AG04449 (cell line): Measurements from ENCODE around the gene C2orf81.

ENCODE experiments used
- CTCF ChIA-PET: fragments of 350-600 bp; formaldehyde crosslinking; extraction: SDS; loops from one replicate; lab custom pipeline; 2021; ENCODE audit warnings: antibody characterized with exemption; lab: Yijun Ruan, JAX
- POLR2A ChIA-PET: fragments of 400-600, 350-600 bp; formaldehyde crosslinking; extraction: SDS; loops from one replicate; lab custom pipeline; 2020; ENCODE audit warnings: antibody characterized with exemption, inconsistent platforms; lab: Yijun Ruan, JAX
- DNase-seq: peaks from one replicate; pipeline ENCODE4 v3.0.0-alpha.2; 2010; ENCODE audit warnings: low read depth, low spot score
- H3K4me3 ChIP-seq: 2 replicates; pipeline ENCODE4 v1.5.1; 2011; ENCODE audit warnings: low read depth, mild to moderate bottlenecking, control low read depth, low read length
- TF ChIP-seq, protein P1 (sequence below): IDR thresholded peaks from one replicate; pipeline ENCODE4 v1.5.1; 2011; ENCODE audit warnings: mild to moderate bottlenecking, moderate library complexity, low read length, control low read depth, inconsistent platforms; ENCODE audit not compliant: insufficient read depth; ENCODE audit errors: missing control alignments

Gene C2orf81

DNA sequence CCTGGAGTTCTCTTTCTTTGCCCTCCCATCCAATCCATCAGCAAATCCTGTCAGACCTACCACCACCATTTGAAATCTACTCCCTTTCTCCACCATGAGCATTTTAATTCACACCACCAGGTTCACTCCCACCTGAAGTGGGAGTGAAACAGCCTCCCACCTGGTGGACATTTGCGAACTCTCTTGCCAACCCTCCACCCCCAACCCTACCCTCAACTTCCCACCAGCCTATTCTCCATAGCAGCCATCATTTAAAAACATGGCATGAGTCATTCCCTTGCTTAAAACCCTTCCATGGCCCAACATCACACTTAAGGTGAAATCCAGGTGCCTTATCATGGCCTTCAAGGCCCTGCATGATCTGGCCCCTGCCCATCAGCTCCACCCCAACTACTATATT, 16.8 kb upstream of the C2orf81 start:
- POLR2A ChIA-PET = no interaction called here
- CTCF ChIA-PET = interaction anchor here (2.5 kb wide), 1 partner anchor 10 kb away, joined by 12 read pairs; no protein-coding TSS in a partner anchor
- DNase-seq = no peak
- TF ChIP-seq, protein P1, sequence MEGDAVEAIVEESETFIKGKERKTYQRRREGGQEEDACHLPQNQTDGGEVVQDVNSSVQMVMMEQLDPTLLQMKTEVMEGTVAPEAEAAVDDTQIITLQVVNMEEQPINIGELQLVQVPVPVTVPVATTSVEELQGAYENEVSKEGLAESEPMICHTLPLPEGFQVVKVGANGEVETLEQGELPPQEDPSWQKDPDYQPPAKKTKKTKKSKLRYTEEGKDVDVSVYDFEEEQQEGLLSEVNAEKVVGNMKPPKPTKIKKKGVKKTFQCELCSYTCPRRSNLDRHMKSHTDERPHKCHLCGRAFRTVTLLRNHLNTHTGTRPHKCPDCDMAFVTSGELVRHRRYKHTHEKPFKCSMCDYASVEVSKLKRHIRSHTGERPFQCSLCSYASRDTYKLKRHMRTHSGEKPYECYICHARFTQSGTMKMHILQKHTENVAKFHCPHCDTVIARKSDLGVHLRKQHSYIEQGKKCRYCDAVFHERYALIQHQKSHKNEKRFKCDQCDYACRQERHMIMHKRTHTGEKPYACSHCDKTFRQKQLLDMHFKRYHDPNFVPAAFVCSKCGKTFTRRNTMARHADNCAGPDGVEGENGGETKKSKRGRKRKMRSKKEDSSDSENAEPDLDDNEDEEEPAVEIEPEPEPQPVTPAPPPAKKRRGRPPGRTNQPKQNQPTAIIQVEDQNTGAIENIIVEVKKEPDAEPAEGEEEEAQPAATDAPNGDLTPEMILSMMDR = no peak
- no peak overlapping the region for H3K4me3 ChIP-seq

DNA sequence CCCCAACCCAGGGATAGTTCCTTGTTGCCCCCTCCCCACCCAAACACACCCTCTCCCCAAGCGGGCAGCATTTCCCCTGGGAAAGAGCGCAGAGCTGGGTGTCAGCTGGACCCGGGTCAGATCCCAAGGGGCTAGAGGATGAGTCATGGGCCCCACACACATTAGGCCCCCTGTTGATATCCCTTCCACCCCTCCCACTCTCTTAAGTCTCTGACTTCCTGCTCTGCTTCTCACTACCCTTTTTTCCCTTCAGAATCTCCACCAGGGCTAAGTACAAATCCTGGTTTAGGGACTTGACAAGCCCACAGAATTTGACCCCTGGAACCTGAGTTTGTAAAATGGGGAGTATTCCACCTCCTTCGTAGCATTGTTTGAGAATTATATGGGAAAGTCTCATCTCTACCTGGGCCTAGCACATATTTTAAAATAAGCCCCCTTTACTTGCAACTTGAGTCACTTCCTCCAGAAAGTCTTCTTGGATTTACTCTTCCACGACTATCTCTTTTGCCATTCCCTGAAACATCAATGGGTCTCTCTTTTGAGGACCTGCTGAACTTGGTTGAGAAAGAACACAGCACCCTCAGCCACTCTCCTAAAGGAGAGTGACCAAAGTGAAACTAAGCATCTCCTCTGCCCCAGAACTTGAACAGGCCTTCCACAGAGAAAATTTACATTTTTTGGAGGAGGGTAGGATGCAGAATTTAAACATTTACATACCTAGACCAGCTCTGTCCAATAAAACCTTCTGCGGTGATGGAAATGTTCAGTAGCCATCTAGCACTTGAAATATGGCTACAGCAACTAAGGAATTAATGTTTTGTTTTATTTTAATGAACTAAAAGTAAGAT, 15.7 kb upstream of the C2orf81 start:
- H3K4me3 ChIP-seq = no peak overlapping the region
- DNase-seq = no peak
- ChIA-PET CTCF (no interaction called here), POLR2A (no interaction called here)
- TF ChIP-seq, protein P1 = no peak

DNA sequence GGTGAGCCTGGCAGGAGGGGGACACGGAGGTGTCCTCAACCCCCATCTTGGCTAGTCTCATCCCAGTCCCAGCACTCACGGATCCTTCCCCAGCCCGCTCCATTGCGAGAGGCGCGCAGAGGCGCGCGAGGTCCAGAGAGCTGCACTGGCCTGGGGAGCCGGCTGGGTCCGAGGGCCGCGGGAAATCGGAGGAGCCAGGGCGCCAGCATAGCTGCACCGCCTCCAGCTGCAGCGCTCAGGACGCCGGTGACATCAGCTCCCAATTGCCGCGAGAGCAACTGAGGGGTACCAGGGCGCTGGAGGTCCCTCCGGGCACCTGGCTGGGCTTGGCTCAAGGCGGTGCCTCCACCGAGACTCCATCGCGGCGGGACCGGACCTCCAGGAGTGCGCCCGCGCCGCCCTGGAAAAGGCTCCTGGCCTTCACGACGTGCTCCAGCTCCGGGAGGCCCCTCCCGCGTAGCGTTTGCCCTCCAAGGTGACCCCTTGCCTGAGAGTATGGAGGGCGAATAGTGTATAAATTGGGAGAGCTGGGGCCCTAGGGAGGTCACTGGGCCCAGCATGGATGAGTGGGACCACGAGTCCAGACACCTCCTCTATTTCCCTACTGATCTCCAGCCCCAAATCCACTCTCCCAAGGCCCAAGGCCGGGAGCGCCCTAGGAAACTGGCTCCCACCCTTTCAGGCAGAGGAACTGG, 14.8 kb upstream of the C2orf81 start:
- POLR2A ChIA-PET = no interaction called here
- CTCF ChIA-PET = interaction anchor here (1.0 kb wide), 1 partner anchor 101 kb away, joined by 3 read pairs; no protein-coding TSS in a partner anchor
- no peak for DNase-seq
- TF ChIP-seq, protein P1 = no peak
- no peak overlapping the region for H3K4me3 ChIP-seq

DNA sequence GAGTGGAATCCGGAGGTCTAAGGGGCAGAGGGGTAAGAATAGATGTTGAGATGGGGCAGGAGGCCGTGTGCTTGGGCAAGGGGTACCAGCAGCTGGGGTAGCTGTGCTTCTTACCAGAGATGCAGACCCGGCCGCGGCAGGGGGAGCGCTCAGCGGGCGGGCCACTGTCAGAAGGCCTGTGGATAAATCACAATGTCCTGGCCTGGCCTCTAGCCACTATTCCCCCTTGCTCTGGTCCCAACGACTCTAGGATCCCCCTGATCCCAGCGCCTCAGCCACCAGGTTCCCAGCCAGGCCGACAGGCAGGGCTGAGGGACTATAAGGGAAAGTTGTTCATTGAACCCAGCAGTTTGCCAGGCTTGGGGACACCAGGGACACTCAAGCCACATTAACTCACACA, 9.1 kb upstream of the C2orf81 start:
- POLR2A ChIA-PET = no interaction called here
- TF ChIP-seq, protein P1 = no peak
- no peak overlapping the region for H3K4me3 ChIP-seq
- CTCF ChIA-PET = interaction anchor here (2.7 kb wide), 1 partner anchor 10 kb away, joined by 16 read pairs; no protein-coding TSS in a partner anchor
- DNase-seq = no peak

DNA sequence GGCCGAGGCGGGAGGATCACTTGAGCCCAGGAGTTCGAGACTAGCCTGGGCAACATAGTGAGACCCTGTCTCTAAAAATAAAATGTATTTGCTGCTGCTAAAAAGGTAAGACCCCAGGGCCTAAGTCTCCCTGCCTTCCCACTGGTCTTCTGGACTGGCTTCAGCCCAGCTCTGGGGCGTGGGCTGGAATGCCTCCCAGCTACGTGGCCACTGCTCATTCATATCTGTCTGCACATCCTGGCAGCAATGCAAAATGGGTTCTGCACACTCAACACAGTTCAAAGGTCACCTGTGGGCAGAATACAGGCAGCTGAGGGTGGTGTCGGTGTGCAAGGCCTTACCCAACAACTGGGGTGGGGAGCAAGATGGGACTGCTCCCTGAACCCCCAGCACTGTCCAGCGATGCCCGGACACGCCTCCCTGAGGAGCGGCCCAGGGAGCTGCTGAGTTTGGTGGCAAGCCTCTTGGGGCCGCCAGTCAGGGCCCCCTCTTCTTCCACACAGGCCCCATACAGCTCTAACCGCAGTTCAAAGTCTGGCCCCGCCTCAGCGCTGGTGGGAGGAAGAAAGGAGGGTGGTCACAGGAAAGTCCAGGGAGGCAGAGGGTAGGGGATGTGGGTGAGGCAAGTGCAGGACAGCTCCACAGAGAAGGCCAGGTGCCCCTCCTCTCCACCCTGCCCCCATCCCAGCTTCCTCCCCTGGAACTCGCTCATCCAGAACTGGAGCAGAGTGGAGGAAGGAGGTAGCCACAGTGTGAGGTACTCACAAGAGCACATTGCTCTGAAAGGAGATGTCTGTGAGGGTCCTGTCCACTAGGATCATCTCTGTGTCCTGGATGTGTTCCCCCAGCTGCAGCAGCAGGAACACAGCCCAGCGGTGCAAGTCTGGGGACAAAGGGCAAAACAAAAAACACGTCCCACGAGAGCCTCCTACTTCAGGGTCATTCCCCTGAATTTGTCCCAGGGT, 8.3 kb upstream of the C2orf81 start:
- ChIA-PET CTCF (interaction anchor here (2.7 to 3.0 kb wide), 2 partner anchors 9 to 10 kb away, joined by 12 to 16 read pairs; no protein-coding TSS in a partner anchor), POLR2A (interaction anchor here (1.0 kb wide), 1 partner anchor 25 kb away, joined by 3 read pairs; the partner anchor contains the start of gene INO80B)
- no peak for DNase-seq
- TF ChIP-seq, protein P1 = no peak
- H3K4me3 ChIP-seq = no peak overlapping the region
